Parathyroid adenoma (tissue), 2 donors: ENCODE data around the gene CCR5AS.
"Not testable (repeated sequence)": the region's sequence is repeated elsewhere in the genome, so short reads cannot be mapped to it uniquely, and the experiment has no call there.

ENCODE experiments used
- H2AFZ ChIP-seq: fragments of 300-600 bp; sonication (generic); one replicate; pipeline ENCODE4 v1.7.0; 2017; ENCODE audit warnings: antibody characterized with exemption, mild to moderate bottlenecking
- H3K27ac ChIP-seq: fragments of 300-600 bp; sonication (generic); one replicate; pipeline ENCODE4 v1.7.0; 2017
- H3K27me3 ChIP-seq: fragments of 300-600 bp; sonication (generic); one replicate; pipeline ENCODE4 v1.7.0; 2017; ENCODE audit warnings: low read length; ENCODE audit not compliant: control insufficient read depth, insufficient read depth
- H3K36me3 ChIP-seq: fragments of 300-600 bp; sonication (generic); one replicate; pipeline ENCODE4 v1.7.0; 2017; ENCODE audit warnings: low read length; ENCODE audit not compliant: control insufficient read depth, insufficient read depth
- H3K4me1 ChIP-seq: fragments of 300-600 bp; sonication (generic); one replicate; pipeline ENCODE4 v1.7.0; 2017; ENCODE audit warnings: control low read depth
- H3K4me2 ChIP-seq: fragments of 300-600 bp; sonication (generic); one replicate; pipeline ENCODE4 v1.7.0; 2017; ENCODE audit warnings: low read length
- H3K4me3 ChIP-seq: fragments of 300-600 bp; sonication (generic); one replicate; pipeline ENCODE4 v1.7.0; 2017; ENCODE audit warnings: low read depth, low read length
- H3K79me2 ChIP-seq: fragments of 300-600 bp; sonication (generic); one replicate; pipeline ENCODE4 v1.7.0; 2017; ENCODE audit warnings: control low read depth
- H3K9ac ChIP-seq: fragments of 300-600 bp; sonication (generic); one replicate; pipeline ENCODE4 v1.7.0; 2017; ENCODE audit warnings: mild to moderate bottlenecking
- H3K9me3 ChIP-seq: fragments of 300-600 bp; sonication (generic); one replicate; pipeline ENCODE4 v1.7.0; 2017; ENCODE audit warnings: low read length; ENCODE audit not compliant: control insufficient read depth
- TF ChIP-seq, protein P1 (sequence below): fragments of 300-600 bp; sonication (generic); IDR thresholded peaks from one replicate; pipeline ENCODE4 v1.7.0; 2017; ENCODE audit warnings: antibody characterized with exemption, mild to moderate bottlenecking
- donor health status: primary hyperparathyroidism.

Gene CCR5AS

DNA sequence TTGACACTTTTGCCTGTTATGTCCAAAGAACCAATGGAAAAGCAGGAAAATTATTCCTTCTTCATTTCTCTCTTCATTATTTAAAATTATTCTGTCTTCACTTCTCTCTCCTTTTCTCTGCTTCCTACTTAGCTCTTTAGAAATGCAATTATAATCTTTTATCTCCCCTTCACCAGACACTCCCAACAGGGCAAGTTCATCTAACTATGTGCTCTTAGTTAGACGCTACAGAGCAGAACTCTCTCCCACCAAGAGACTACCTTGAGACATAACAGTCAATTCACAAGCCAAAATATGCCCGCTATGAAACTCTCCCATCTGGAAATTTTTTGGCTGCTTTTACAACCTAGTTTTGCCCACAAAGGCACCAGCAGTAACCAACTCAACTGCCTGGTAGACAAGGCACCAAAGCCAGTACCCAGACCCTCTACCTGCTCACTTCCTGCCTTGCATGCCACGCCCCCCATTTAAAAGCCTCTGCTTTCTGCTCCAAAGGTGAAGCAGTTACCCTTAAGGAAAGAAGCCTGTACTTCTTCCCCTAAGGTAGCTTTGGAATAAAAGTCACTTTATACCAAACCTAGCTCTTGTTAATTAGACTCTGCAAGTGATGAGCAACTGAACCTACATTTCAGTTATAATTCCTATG, 28.3 kb upstream of the CCR5AS start:
- Histone ChIP-seq H3K36me3 (no peaks in the 10 kb centered on the region), H3K4me2 (no peak overlapping the region), H3K79me2 (no peaks in the 10 kb centered on the region), H3K27me3 (no peaks in the 10 kb centered on the region), H3K9ac (no peak overlapping the region), H2AFZ (no peak overlapping the region), H3K9me3 (no peaks in the 10 kb centered on the region), H3K27ac (no peak overlapping the region), H3K4me3 (no peak overlapping the region), H3K4me1 (no peaks in the 10 kb centered on the region)
- TF ChIP-seq, protein P1, sequence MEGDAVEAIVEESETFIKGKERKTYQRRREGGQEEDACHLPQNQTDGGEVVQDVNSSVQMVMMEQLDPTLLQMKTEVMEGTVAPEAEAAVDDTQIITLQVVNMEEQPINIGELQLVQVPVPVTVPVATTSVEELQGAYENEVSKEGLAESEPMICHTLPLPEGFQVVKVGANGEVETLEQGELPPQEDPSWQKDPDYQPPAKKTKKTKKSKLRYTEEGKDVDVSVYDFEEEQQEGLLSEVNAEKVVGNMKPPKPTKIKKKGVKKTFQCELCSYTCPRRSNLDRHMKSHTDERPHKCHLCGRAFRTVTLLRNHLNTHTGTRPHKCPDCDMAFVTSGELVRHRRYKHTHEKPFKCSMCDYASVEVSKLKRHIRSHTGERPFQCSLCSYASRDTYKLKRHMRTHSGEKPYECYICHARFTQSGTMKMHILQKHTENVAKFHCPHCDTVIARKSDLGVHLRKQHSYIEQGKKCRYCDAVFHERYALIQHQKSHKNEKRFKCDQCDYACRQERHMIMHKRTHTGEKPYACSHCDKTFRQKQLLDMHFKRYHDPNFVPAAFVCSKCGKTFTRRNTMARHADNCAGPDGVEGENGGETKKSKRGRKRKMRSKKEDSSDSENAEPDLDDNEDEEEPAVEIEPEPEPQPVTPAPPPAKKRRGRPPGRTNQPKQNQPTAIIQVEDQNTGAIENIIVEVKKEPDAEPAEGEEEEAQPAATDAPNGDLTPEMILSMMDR: no peak

DNA sequence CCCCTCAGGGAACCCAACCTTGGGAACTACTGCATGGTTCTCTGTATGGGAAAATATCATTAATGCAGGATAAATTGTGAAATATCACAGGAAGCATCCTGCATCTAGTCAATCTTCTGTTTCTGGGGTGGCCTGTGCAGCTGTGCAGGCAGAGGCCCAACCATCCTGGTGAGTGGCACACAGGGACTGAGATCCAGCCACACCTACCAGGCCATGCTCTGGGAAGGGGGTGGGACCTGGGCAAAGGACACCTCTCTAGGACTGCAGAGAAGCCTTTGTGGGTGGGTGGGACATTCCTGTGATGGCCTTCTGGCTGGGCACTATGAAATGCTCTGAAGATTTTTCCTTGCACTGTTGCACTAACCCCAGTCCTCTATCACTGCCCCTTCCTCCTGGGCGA, 27.0 kb upstream of the CCR5AS start:
- H3K79me2 ChIP-seq: no peaks in the 10 kb centered on the region
- no peaks in the 10 kb centered on the region for H3K27me3 ChIP-seq
- no peaks in the 10 kb centered on the region for H3K9me3 ChIP-seq
- TF ChIP-seq, protein P1: no peak
- H3K4me1 ChIP-seq: no peaks in the 10 kb centered on the region
- H3K27ac ChIP-seq: no peak overlapping the region
- no peak overlapping the region for H3K4me2 ChIP-seq
- no peaks in the 10 kb centered on the region for H3K36me3 ChIP-seq
- H2AFZ ChIP-seq: no peak overlapping the region
- H3K9ac ChIP-seq: no peak overlapping the region
- no peak overlapping the region for H3K4me3 ChIP-seq

DNA sequence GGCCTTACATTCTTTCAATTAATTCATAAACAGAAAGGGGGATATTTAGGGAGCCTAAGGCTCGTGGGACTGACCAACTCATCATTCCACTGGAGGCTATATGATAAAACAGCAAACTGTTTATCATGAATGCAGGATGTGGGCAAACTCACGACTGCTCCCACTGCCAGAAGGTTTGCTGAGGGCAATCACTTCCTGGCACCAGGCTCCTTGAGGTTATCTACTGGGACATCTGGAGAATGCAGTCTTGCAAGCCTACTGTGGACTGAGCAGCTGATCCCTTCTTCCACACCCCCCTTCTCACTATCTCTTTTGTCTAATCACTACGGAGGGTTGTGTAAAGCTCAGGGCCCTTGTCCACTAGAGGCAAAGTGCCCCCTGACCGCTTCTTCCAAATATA, 26.3 kb upstream of the CCR5AS start:
- not testable (repeated sequence) for H3K79me2 ChIP-seq, H3K9ac ChIP-seq, H2AFZ ChIP-seq, H3K4me1 ChIP-seq, H3K4me2 ChIP-seq, H3K36me3 ChIP-seq, H3K9me3 ChIP-seq, H3K27ac ChIP-seq, H3K27me3 ChIP-seq, H3K4me3 ChIP-seq

DNA sequence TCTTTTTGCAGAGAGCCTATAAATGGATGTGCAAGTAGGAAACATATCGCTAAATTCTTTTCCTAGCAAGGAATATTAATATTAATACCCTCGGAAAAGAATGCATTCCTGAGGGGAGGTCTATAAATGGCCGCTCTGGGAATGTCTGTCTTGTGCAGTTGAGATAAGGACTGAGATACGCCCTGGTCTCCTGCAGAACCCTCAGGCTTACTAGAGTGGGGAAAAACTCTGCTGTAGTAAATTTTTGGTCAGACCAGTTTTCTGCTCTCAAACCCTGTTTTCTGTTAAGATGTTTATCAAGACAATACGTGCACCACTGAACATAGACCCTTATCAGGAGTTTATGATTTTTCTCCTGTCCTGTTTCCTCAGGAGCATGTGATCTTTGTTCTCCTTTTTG, 25.0 kb upstream of the CCR5AS start:
- not testable (repeated sequence) for H3K9ac ChIP-seq, H2AFZ ChIP-seq

DNA sequence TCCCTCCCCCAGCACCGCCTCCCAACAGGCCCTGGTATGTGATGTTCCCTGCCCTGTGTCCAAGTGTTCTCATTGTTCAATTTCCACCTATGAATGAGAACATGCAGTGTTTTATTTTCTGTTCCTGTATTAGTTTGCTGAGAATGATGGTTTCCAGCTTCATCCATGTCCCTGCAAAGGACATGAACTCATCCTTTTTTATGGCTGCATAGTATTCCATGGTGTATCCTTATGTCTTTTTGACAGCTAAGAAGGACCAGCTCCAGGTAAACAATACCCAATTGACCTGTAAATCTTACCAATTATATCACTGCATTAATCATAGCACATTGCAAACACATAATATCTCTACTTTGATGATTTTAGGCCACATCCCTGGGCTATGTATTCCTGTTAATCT, 24.0 kb upstream of the CCR5AS start:
- H3K27me3 ChIP-seq, H3K27ac ChIP-seq: not testable (repeated sequence)

More for the DNA sequence above, 25.0 kb upstream of the CCR5AS start:
- H3K27me3 ChIP-seq, H3K4me1 ChIP-seq, H3K36me3 ChIP-seq, H3K4me2 ChIP-seq, H3K27ac ChIP-seq, H3K79me2 ChIP-seq, H3K9me3 ChIP-seq, H3K4me3 ChIP-seq: not testable (repeated sequence)

DNA sequence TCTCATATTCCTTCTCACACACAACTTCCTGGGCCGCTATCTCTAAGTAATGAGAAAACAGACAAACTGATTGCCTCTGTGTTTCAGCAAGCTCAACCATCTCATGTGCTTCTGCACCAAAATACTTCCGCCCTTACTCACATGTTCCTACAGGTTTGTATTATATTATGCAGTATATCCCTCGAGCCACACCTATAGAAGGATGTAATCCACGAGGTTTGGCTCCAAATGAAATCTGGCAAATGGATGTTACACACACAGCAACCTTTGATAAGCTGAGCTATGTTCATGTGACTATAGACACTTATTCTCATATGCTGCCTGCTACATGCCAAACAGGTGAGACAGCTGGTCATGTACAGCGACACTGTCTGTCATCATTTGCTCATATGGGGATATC, 22.8 kb upstream of the CCR5AS start:
- Histone ChIP-seq H3K36me3 (no peaks in the 10 kb centered on the region), H3K4me2 (no peak overlapping the region), H3K4me3 (no peak overlapping the region), H3K79me2 (no peaks in the 10 kb centered on the region), H2AFZ (no peak overlapping the region), H3K4me1 (no peaks in the 10 kb centered on the region), H3K27ac (no peak overlapping the region), H3K9ac (no peak overlapping the region), H3K27me3 (no peaks in the 10 kb centered on the region), H3K9me3 (no peaks in the 10 kb centered on the region)
- TF ChIP-seq, protein P1: no peak

More for the DNA sequence above, 24.0 kb upstream of the CCR5AS start:
- not testable (repeated sequence) for H3K79me2 ChIP-seq, H3K4me2 ChIP-seq, H3K4me3 ChIP-seq, H3K4me1 ChIP-seq, H3K36me3 ChIP-seq, H2AFZ ChIP-seq, H3K9ac ChIP-seq, H3K9me3 ChIP-seq
